ENCODE data around the gene MLANA. TPM values are rescaled to one million over a fixed set of nuclear protein-coding genes. Genes with fewer than 3 reads are reported as not detected.

The MLANA gene
- total and polyA plus RNA-seq, 10 of the 15 experiments (the other 5 are each of a cell fraction or from before 2014, with no cell fraction given) = 0.11 to 0.26 (median 0.13) TPM; not detected in 6

DNA sequence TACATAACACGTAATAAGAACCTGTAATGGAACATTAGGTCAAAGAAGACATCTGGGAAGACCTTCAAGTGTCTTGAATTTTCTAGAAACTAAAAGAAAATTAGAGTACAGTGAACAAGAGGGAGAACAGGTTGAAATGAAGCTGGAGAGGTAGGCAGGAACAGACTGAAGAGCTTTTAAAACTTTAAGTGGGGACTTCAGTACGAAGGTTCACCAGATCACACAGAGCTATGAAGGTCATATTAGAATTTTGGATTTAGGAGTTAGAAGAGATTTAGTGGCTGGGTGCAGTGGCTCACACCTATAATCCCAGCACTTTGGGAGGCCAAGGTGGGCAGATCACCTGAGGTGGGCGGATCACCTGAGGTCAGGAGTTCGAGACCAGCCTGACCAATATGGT lies 26.6 kb downstream of the MLANA start:
- Histone ChIP-seq H3K9ac (ENCODE audit: control insufficient read depth, insufficient read depth, low read length) (no peak overlapping the region), H3K27ac (ENCODE audit: control insufficient read depth, insufficient read depth) (no peak overlapping the region), H3K4me1 (ENCODE audit: control insufficient read depth, insufficient read depth, low read length) (no peaks in the 10 kb centered on the region; the same call in 1 of the 2 replicates), H2AFZ (ENCODE audit: control insufficient read depth, low read depth, low read length) (no peak overlapping the region), H3K27me3 (replicated peaks in 1 of 2; ENCODE audit: control insufficient read depth in 2 of 2, insufficient read depth in 2 of 2, low read length in 1 of 2) (no peaks in the 10 kb centered on the region), H3K4me3 (no peak overlapping the region), H3K36me3 (ENCODE audit: control insufficient read depth in 2 of 2, insufficient read depth in 2 of 2, low read length in 1 of 2) (0 out of 4 replicates have a peak, but pooled peaks cover 0 to 7% of the 10 kb centered on the region in 2 experiments), H3K79me2 (ENCODE audit: control insufficient read depth, insufficient read depth, low read length) (no peaks in the 10 kb centered on the region), H4K20me1 (ENCODE audit: control insufficient read depth, insufficient read depth) (no peaks in the 10 kb centered on the region), H3K9me3 (replicated peaks; ENCODE audit: control insufficient read depth, insufficient read depth, low read length) (no peaks in the 10 kb centered on the region), H3K4me2 (ENCODE audit: control insufficient read depth, insufficient read depth) (no peak overlapping the region)
- ChIA-PET POLR2A (no interaction called here), RAD21 (ENCODE audit: unreplicated experiment) (interaction anchor here (0.6 to 1.7 kb wide), 3 partner anchors 41 to 765 kb away, joined by 4 to 6 read pairs (median 4); no protein-coding TSS in a partner anchor), SMC1A (ENCODE audit: uncharacterized antibody, unreplicated experiment) (interaction anchor here (1.0 to 7.8 kb wide), 9 partner anchors 19 to 137 kb away, joined by 3 to 109 read pairs (median 5); no protein-coding TSS in a partner anchor), CTCF (interaction anchor here (1.8 to 2.9 kb wide), 4 partner anchors 30 to 65 kb away, joined by 4 to 16 read pairs (median 6); no protein-coding TSS in a partner anchor)
- WGBS (ENCODE audit: insufficient coverage, insufficient replicate concordance, low lambda C conversion rate, missing lambda C conversion rate) = 71% methylated on average over 4 of the region's 4 CpGs
- BruUV-seq (replicated peaks) = no TSS peak
- in situ Hi-C loops (cut with MboI) = no loop called here
- FAIRE-seq = no peak
- TF ChIP-seq TCF12 (IDR thresholded peaks at IDR 0.05; ENCODE audit: low read depth, low read length) = no peak
- no peak for TF ChIP-seq KLF5 (IDR thresholded peaks at IDR 0.05; ENCODE audit: partially characterized antibody)
- no peak for TF ChIP-seq HCFC1 (IDR thresholded peaks at IDR 0.05; ENCODE audit: low read length)
- TF ChIP-seq E2F4 (IDR thresholded peaks at IDR 0.05; ENCODE audit: low read depth, low read length) = no peak
- TF ChIP-seq SMAD5 (IDR thresholded peaks at IDR 0.05; ENCODE audit: low read depth) = no peak
- TF ChIP-seq SKIL (IDR thresholded peaks at IDR 0.05; ENCODE audit: low read depth, poor library complexity, severe bottlenecking) = no peak
- TF ChIP-seq POLR2AphosphoS5 (IDR thresholded peaks at IDR 0.05; ENCODE audit: low read length) = no peak
- TF ChIP-seq ZNF274 (IDR thresholded peaks at IDR 0.05; ENCODE audit: insufficient read depth, insufficient read length) = no peak
- no peak for TF ChIP-seq MAX (IDR thresholded peaks at IDR 0.05; ENCODE audit: low read depth, low read length)
- TF ChIP-seq MYC (IDR thresholded peaks at IDR 0.05; ENCODE audit: insufficient read depth, insufficient read length, insufficient replicate concordance, low read length, severe bottlenecking) = no peak
- no peak for TF ChIP-seq NRF1 (conservative IDR thresholded peaks at IDR 0.05; ENCODE audit: low read depth, low read length)
- ATAC-seq = no peak
- intact Hi-C loops (cut with micrococcal nuclease; ENCODE audit: unreplicated experiment) = no loop called here
- no peak for DNase-seq (ENCODE audit: low read depth, low spot score)
